ENCODE results near the gene CPNE4.

Gene CPNE4

GRCh38 chr3:132022914-132023313, 11.9 kb downstream of the CPNE4 start:
- H3K27ac ChIP-seq (ENCODE audit: low read depth, low read length, poor library complexity, severe bottlenecking) = no peak overlapping the region
- H4K20me1 ChIP-seq (ENCODE audit: insufficient read depth, low read length) = no peaks in the 10 kb centered on the region
- H3K4me2 ChIP-seq (ENCODE audit: low read length) = no peak overlapping the region
- no peaks in the 10 kb centered on the region for H3K27me3 ChIP-seq (ENCODE audit: insufficient read depth, low read length)
- no peaks in the 10 kb centered on the region for H3K79me2 ChIP-seq (ENCODE audit: insufficient read depth, low read length)
- TF ChIP-seq EZH2 (IDR thresholded peaks at IDR 0.05; ENCODE audit: borderline replicate concordance, low read length) = no peak
- H3K4me1 ChIP-seq (ENCODE audit: insufficient read depth, low read length, severe bottlenecking) = no peaks in the 10 kb centered on the region
- H3F3A ChIP-seq (ENCODE audit: insufficient read depth, low read length) = no peaks in the 10 kb centered on the region
- H3K36me3 ChIP-seq (ENCODE audit: insufficient read depth, low read length) = no peaks in the 10 kb centered on the region
- H3K4me3 ChIP-seq (ENCODE audit: low read depth, low read length, poor library complexity, severe bottlenecking) = no peak overlapping the region
- no peak overlapping the region for H2AFZ ChIP-seq (ENCODE audit: low read length)
- H3K9ac ChIP-seq (ENCODE audit: low read length) = no peak overlapping the region
- H3K9me2 ChIP-seq (ENCODE audit: low read depth, low read length) = no peaks in the 10 kb centered on the region
- no peaks in the 10 kb centered on the region for H3K9me3 ChIP-seq (ENCODE audit: low read length)

GRCh38 chr3:132020058-132020457, 14.8 kb downstream of the CPNE4 start:
- no peak overlapping the region for H3K9ac ChIP-seq (ENCODE audit: low read length)
- no peaks in the 10 kb centered on the region for H3K79me2 ChIP-seq (ENCODE audit: insufficient read depth, low read length)
- no peak overlapping the region for H3K4me3 ChIP-seq (ENCODE audit: low read depth, low read length, poor library complexity, severe bottlenecking)
- H3K9me3 ChIP-seq (ENCODE audit: low read length) = no peaks in the 10 kb centered on the region
- H3K36me3 ChIP-seq (ENCODE audit: insufficient read depth, low read length) = no peaks in the 10 kb centered on the region
- H2AFZ ChIP-seq (ENCODE audit: low read length) = no peak overlapping the region
- no peak overlapping the region for H3K27ac ChIP-seq (ENCODE audit: low read depth, low read length, poor library complexity, severe bottlenecking)
- no peaks in the 10 kb centered on the region for H3F3A ChIP-seq (ENCODE audit: insufficient read depth, low read length)
- H3K27me3 ChIP-seq (ENCODE audit: insufficient read depth, low read length) = no peaks in the 10 kb centered on the region
- TF ChIP-seq CTCF (IDR thresholded peaks at IDR 0.05; ENCODE audit: low read length) (no peak), EZH2 (IDR thresholded peaks at IDR 0.05; ENCODE audit: borderline replicate concordance, low read length) (no peak)
- no peaks in the 10 kb centered on the region for H3K9me2 ChIP-seq (ENCODE audit: low read depth, low read length)
- no peak overlapping the region for H3K4me2 ChIP-seq (ENCODE audit: low read length)
- no peaks in the 10 kb centered on the region for H3K4me1 ChIP-seq (ENCODE audit: insufficient read depth, low read length, severe bottlenecking)
- H4K20me1 ChIP-seq (ENCODE audit: insufficient read depth, low read length) = no peaks in the 10 kb centered on the region

GRCh38 chr3:132017137-132017536, 17.7 kb downstream of the CPNE4 start:
- no peaks in the 10 kb centered on the region for H3K27me3 ChIP-seq (ENCODE audit: insufficient read depth, low read length)
- H3K27ac ChIP-seq (ENCODE audit: low read depth, low read length, poor library complexity, severe bottlenecking) = no peak overlapping the region

More at GRCh38 chr3:132017137-132017536, 17.7 kb downstream of the CPNE4 start:
- H3F3A ChIP-seq (ENCODE audit: insufficient read depth, low read length) = no peaks in the 10 kb centered on the region
- H3K4me1 ChIP-seq (ENCODE audit: insufficient read depth, low read length, severe bottlenecking) = no peaks in the 10 kb centered on the region
- H3K9me3 ChIP-seq (ENCODE audit: low read length) = no peaks in the 10 kb centered on the region
- no peaks in the 10 kb centered on the region for H3K36me3 ChIP-seq (ENCODE audit: insufficient read depth, low read length)
- H2AFZ ChIP-seq (ENCODE audit: low read length) = no peak overlapping the region
- H3K4me3 ChIP-seq (ENCODE audit: low read depth, low read length, poor library complexity, severe bottlenecking) = no peak overlapping the region
- H3K9me2 ChIP-seq (ENCODE audit: low read depth, low read length) = no peaks in the 10 kb centered on the region
- no peaks in the 10 kb centered on the region for H3K79me2 ChIP-seq (ENCODE audit: insufficient read depth, low read length)
- H3K9ac ChIP-seq (ENCODE audit: low read length) = no peak overlapping the region
- no peak overlapping the region for H3K4me2 ChIP-seq (ENCODE audit: low read length)
- H4K20me1 ChIP-seq (ENCODE audit: insufficient read depth, low read length) = no peaks in the 10 kb centered on the region
- TF ChIP-seq CTCF (IDR thresholded peaks at IDR 0.05; ENCODE audit: low read length) (no peak), EZH2 (IDR thresholded peaks at IDR 0.05; ENCODE audit: borderline replicate concordance, low read length) (no peak)

All from OCI-LY1 (cell line).